SK-N-SH treated with all-trans-retinoic acid at 6 μM for 48 hours (cell line): ENCODE results near the gene THEMIS.

Experiments used
- CREB5 ChIP-seq: fragments of 250-450 bp; sonication (Bioruptor Pico); IDR thresholded peaks from 2 replicates; pipeline ENCODE4 v1.5.1; 2020; ENCODE audit warnings: low read depth, mild to moderate bottlenecking, moderate library complexity
- CSRNP3 ChIP-seq: fragments of 250-450 bp; sonication (Bioruptor Pico); IDR thresholded peaks from 2 replicates; pipeline ENCODE4 v1.5.1; 2021; ENCODE audit warnings: mild to moderate bottlenecking, moderate library complexity
- OSR1 ChIP-seq: fragments of 250-450 bp; sonication (Bioruptor Pico); IDR thresholded peaks from 2 replicates; pipeline ENCODE4 v1.8.0; 2022; ENCODE audit warnings: moderate library complexity, mild to moderate bottlenecking, inconsistent platforms
- TCF4 ChIP-seq: fragments of 250-450 bp; sonication (Bioruptor Pico); IDR thresholded peaks from 2 replicates; pipeline ENCODE4 v1.8.0; 2021; ENCODE audit warnings: mild to moderate bottlenecking, moderate library complexity, borderline replicate concordance
- ZC3H10 ChIP-seq: fragments of 250-450 bp; sonication (Bioruptor Pico); IDR thresholded peaks from 2 replicates; pipeline ENCODE4 v1.5.1; 2021; ENCODE audit warnings: mild to moderate bottlenecking, moderate library complexity

- TF ChIP-seq ZC3H10 (no peak), OSR1 (no peak), TCF4 (no peak), CREB5 (CRISPR knock-in tag) (no peak), CSRNP3 (CRISPR knock-in tag) (no peak)
These were observed 114.7 kb downstream of the THEMIS start for GRCh38 chr6:127786109-127786508.
